ENCODE data around the gene BUD23.
"Not testable (repeated sequence)": the region's sequence is repeated elsewhere in the genome, so short reads cannot be mapped to it uniquely, and the experiment has no call there.

Gene BUD23

GRCh38 chr7:73668103-73668885, 15.1 kb upstream of the BUD23 start:
- DNase-seq, result no peak

DNA sequence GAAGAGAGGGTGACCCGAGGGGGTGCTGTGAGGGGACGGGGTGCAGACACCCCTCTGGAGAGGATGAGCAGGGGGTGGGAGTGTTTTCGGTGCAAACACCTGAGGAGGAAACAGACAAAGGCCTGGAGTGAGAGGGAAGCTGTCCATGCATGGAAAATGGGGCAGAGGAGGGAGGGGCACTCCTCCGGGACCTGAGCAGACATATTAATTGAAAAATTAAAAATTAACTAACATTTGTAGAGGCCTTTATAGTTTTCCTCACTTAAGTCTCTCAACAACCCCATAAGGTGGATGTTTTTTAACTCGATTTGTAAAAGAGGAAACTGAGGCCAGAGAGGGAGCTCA, 14.5 kb upstream of the BUD23 start:
- no peak for DNase-seq

GRCh38 chr7:73669288-73669701, 14.1 kb upstream of the BUD23 start:
- no peak for DNase-seq

GRCh38 chr7:73669858-73670385, 13.5 kb upstream of the BUD23 start:
- DNase-seq, result no peak

DNA sequence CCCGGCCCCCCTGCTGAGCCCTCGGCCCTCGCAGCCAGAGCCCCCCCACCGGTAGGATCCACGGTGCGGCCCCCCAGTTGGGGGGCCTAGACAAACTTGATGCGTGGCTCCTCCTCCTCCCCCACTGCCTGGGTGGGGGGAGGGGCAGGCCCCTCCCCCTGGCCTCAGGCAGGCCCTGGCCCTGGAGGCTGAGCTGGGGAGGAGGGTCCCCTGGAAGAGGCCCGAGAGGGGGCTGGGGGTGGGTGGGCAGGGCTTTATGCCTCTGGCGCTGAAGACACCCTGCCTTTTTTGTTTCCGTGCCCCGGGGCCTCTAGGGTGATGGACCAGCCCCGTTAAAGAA, 12.1 kb upstream of the BUD23 start:
- no peak for DNase-seq

GRCh38 chr7:73671857-73672445, 11.4 kb upstream of the BUD23 start:
- no peak for DNase-seq

- no peak for DNase-seq
These were observed 8.8 kb upstream of the BUD23 start for GRCh38 chr7:73674468-73675124.

GRCh38 chr7:73676062-73676461, 7.3 kb upstream of the BUD23 start:
- DNase-seq, result not testable (repeated sequence)

DNA sequence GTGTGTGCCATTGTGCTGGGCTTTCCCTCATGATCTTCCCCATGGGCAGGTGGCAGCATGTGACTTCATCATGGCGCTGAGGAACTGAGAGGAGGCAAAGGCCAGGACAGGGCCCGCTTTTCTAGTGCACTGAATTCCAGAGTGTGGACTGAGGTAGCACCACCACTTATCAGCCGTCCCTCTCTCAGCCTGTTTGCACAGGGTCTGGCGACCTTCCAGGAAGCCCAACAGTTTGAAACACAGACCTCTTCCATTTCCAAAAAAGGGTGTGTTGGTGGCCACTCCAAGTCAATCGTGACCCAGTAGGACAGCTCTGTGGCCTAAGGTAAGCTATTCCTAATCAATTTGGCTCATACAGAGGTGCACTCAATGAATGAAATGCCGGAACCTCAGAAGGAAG, 4.5 kb upstream of the BUD23 start:
- peak; percentile 45 for DNase-seq

DNA sequence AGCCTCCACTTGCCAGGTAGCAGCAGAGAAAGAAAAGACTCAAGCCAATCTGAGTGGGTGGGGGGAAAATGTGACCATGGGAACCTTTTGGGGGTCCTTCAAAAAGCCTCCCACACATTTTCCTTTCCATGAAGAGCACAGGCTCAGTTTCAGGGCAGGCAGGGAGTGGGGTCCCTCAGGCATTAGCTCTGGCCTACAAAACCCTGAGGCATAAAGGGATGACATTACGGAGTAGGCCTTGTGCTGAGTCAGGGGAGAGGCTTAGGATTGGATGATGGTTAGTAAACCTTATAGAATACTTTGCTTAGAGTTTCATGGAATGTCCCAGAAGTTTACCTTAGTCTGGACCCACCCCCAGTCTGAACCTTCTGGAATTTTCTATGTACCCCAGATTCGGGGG, 3.7 kb upstream of the BUD23 start:
- no peak for DNase-seq

DNA sequence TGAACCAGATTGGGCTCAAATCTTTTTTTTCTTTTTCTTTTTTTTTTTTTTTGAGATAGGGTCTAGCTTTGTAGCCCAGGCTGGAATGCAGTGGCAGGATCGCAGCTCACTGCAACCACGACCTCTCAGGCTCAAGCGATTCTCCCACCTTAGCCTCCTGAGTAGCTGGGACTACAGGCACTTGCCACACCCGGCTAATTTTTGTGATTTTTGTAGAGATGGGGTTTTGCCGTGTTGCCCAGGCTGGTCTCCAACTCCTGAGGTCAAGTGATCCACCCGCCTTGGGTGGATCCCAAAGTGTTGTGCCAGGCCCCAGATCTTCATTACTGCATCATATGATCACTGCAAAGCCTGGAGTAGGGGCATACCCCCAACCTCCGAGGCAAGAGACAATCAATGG, 2.9 kb upstream of the BUD23 start:
- DNase-seq, result no peak

DNA sequence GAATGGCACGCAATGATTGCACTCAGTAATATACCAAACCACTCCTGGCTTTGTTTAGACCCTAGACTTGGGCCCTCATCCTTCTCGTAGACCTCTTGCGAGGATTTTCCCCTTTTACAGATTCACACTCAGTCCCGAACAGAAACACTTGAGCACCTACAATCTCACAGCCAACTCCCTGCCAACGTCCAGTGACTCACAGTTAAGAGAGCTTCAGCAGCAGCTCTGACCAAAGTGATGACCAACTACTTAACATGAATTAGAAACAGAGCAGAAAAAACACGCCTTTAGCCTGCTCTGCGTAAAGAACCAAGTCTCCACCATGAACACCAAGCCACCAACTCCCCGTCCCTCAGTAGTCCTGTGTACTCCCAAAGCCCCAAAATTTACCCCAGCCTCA, 2.4 kb upstream of the BUD23 start:
- no peak for DNase-seq

GRCh38 chr7:73682745-73683055, 697 bp upstream of the BUD23 start:
- no peak for DNase-seq

GRCh38 chr7:73683788-73684693, 644 bp downstream of the BUD23 start:
- no peak for DNase-seq

- DNase-seq, result no peak
These were observed 1.9 kb downstream of the BUD23 start for GRCh38 chr7:73685311-73685710.

DNA sequence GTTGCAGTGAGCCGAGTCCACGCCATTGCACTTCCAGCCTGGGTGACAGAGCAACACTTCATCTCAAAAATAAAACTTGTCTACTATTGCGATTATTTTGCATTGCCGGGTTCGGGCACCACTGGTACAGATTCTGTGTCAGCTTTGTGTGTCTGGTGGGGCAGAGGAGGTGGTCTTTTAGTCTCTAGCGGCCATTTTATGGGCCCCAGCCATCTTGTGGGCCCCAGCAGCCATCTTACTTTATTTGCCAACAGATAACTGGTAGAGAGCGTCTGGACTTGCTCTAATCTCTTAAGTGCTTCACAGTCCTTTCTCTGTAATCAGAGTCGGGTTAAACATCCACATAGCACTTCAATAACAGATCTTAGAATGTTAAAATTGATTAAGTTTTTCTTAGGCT, 4.9 kb downstream of the BUD23 start:
- DNase-seq, result no peak

DNA sequence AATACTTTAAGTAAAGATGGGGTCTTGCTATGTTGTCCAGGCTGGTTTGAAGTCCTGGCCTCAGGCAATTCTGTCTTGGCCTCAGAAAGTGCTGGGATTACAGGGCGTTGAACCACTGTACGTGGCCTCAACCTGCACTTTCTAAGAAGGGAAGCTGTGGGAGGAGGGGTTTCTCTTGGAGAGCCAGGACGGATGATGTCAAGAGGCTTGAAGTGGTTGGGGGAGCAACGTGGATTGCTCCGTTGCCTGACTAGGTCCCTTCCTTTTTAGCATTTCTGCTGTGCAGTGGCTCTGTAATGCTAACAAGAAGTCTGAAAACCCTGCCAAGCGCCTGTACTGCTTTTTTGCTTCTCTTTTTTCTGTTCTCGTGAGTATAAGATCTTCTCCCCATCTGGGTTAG, 7.2 kb downstream of the BUD23 start:
- DNase-seq, result no peak

DNA sequence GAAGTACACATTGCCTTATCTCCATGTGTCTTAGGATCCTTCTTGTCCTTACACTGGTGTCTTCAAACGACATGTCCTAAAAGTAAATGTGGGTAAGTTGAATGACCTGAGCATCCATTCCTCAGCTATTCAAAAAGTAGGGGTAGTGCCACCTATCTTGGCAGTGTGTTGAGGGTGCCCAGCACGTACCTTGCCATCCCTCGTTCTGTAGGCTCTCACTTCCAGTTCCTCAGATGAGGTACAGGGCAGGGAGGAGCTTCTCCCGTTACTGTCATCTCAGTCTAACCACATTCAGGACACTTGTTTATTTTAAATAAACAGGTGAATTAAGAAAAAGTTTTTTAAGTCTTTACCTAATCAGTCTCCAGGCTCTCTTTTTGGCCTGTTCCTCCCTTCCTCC, 13.0 kb downstream of the BUD23 start:
- no peak for DNase-seq

GRCh38 chr7:73698410-73698809, 15.0 kb downstream of the BUD23 start:
- DNase-seq, result no peak

- no peak for DNase-seq
These were observed 16.1 kb downstream of the BUD23 start for GRCh38 chr7:73699370-73700068.

DNA sequence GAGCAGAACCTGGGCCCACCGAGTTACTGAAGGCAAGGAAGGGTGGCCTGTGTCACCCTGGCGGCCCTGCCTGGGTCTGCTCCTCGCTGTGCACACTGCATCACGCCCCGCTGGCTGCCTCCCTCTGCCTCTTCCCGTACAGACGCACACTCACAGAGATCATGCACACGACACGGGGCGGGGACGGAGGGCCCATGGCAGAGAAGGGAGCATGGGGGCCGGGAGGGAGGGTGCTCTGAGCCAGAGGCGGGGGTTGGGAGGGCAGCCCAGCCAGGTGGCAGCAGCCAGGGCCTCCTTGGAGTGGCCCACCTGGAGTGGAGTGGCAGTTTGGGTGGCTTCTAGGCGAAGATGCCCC, 16.6 kb downstream of the BUD23 start:
- DNase-seq, result no peak

DNA sequence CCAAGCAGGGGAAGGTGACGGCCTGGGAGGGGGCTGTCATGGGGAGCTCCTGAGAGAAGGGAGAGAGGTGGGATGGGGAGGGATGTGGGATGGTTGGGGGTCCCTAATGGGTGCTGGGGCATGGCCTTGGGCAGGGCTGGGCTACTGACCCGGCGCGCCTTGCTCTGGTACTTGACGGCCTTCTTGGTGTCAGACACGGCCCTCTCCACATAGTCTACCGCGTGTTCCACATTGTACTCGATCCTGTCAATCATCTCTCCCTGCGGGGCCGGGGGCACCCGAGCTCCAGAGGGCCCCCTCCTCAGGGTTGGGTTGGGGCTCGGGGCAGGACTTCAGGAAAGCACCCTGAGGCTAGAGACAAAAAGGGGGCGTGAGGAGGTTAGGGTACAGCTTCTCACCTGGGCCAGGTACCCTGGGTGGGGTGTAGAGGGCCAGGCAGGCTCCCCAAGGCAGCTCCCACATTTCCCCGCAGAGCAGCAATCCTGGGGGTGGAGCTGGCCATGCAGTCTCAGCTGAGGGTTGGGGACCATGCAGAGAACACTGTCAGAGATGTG, 17.3 kb downstream of the BUD23 start:
- DNase-seq, result no peak
